LoVo (cell line): Measurements from ENCODE around the gene DDX10.
"Not testable (repeated sequence)": the region's sequence is repeated elsewhere in the genome, so short reads cannot be mapped to it uniquely, and the experiment has no call there.

ENCODE experiments used
- DNase-seq: peaks from one replicate; pipeline ENCODE4 v3.0.0-alpha.2; 2016; ENCODE audit warnings: low spot score

Gene DDX10

DNA sequence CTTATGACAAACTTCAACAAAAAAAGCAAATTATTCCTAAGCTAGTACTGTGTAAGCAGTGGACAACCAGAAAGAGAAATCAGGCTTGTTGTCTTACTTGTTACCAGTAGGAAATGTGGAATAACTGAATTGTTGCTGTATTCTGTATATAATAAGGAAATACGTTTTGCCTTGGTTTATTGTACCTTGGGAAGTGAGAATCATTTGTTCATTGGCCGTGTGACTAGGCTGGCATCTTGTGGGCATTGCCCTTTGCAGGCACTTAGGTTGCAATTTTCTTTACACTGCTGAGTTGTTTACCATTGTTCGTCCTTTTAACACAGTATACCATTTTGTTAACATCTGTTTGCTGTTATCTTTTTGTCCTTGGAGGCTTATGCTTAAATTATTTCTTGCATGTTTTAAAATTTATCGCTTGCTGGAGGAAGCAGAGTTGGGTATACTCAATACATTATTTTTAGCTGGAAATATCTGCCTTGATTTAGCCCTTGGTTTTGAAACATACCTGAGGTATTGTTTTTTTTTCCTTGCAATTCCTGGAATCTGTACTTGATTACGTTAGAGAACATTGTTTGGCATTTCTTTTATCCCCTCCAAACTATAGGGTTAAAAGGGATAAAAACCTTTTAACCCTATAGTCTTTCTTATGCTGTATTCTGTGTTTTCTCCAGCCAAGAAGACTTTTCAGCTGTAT lies 109.3 kb downstream of the DDX10 start:
- no peak for DNase-seq

DNA sequence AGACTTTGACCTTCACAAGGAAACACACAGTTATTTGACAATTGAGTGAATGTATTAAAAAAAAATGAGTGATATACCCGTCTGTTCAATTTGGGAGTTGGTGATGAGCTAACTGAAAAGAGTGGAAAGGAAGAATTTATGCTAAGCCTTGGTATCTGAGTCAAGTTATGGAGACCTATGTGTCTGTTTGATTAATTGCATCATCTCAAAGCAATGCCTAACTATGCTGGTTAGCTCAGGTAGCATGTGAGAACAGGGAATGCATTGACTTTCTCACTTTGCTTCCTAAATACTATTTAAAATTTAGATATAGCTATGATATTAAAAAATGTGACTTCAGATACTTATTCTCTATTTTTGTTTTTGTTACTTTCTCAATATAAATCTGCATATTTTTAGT lies 110.5 kb downstream of the DDX10 start:
- DNase-seq, result no peak

DNA sequence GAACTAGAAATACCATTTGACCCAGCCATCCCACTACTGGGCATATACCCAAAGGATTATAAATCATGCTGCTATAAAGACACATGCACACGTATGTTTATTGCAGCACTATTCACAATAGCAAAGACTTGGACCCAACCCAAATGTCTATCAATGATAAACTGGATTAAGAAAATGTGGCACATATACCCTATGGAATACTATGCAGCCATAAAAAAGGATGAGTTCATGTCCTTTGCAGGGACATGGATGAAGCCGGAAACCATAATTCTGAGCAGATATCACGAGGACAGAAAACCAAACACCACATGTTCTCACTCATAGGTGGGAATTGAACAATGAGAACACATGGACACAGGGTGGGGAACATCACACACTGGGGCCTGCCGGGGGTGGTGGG lies 114.3 kb downstream of the DDX10 start:
- DNase-seq, result not testable (repeated sequence)

- DNase-seq, result no peak
Measured at GRCh38 chr11:108780119-108780518, 115.2 kb downstream of the DDX10 start.

GRCh38 chr11:108781946-108782345 lies 117.1 kb downstream of the DDX10 start:
- no peak for DNase-seq

GRCh38 chr11:108786281-108786990 lies 121.6 kb downstream of the DDX10 start:
- DNase-seq, result no peak

DNA sequence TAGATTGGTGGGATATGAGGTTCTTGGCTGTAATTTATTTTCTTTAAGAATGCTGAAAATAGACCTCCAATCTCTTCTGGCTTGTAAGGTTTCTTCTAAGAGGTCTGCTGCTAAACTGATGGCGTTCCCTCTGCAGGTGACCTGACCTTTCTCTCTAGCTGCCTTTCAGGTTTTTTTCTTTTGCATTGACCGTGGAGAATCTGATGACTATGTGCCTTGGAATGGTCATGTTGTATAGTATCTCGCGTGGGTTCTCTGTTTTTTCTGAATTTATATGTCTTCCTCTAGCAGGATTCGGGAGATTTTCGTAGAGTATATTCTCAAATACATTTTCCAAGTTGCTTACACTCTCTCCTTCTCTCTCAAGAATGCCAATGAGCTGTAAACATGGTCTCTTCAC lies 122.2 kb downstream of the DDX10 start:
- no peak for DNase-seq

- DNase-seq, result no peak
Measured at GRCh38 chr11:108788565-108789199, 123.8 kb downstream of the DDX10 start.

DNA sequence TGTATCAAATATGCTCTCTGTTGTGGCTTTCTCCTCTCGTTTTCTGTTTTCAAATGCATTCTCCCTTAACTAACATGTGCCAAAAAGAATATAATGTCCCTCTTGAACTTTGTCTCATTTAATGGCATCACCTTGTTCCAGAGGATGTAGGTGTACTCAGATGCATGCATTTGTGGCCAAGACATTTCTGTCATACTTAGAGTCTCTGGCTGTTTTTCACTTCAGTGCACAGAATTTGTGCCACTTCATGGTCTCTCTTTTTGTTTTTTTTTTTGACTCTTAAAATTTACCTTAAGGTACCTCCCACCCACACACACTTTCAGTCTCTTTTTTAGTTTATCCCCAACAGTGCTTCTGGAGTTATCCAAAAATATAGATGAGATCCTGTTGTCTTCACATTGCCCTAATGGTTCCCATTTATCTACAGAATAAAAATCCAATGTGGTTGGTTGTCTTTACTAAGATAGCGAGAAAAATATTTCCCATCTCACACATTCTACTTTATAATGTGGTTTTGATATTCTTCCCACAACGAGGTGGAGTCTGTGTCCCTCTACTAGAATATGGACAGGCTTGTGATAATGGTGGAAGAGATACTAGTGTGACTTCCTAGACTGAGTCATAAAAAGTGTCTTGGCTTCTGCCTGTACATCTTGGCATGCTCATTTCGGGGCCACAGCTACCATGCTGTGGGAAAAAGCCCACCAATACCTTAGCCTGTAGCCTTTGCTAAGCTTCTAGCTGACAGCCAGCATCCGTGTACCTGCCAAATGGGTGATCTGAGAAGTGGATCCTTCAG lies 125.8 kb downstream of the DDX10 start:
- no peak for DNase-seq

- no peak for DNase-seq
Measured at GRCh38 chr11:108793138-108793537, 128.3 kb downstream of the DDX10 start.

DNA sequence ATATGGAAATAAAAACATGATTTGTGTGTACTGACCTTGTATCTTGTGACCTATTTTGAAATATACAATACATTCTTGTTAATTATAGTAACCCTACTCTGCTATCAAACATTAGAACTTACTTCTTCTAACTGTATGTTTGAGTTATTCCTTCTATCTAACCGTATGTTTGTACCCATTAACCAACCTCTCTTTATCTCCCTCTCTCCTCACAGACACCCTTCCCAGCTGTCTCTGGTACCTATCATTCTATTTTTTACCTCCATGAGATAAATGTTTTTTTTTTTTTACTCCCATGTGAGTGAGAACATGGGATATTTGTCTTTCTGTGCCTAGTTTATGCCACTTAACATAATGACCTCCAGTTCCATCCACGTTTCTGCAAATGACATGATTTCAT lies 128.7 kb downstream of the DDX10 start:
- DNase-seq, result no peak

- no peak for DNase-seq
Measured at GRCh38 chr11:108796551-108796950, 131.7 kb downstream of the DDX10 start.

- DNase-seq, result no peak
Measured at GRCh38 chr11:108797578-108798100, 132.8 kb downstream of the DDX10 start.

GRCh38 chr11:108802492-108802891 lies 137.6 kb downstream of the DDX10 start:
- DNase-seq, result no peak

- no peak for DNase-seq
Measured at GRCh38 chr11:108803776-108804175, 138.9 kb downstream of the DDX10 start.

- no peak for DNase-seq
Measured at GRCh38 chr11:108804511-108804910, 139.6 kb downstream of the DDX10 start.

DNA sequence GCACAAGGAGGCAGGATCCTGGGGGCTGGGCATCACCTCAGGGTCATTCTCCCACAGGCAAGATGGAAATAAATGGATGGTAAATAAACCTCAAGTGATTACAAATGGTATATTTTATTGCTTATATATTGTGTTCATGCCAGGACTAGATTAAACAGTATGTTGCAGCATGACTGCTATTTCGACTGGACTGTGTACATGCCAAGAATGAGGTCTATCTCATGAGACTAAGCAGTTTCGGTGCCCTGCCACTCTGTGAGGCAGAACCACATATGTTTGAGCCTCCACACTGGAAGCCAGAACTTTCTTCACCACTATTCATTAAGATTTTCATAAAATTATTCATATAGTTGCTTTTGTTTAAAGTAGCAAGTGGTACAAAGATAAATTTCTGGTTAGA lies 140.2 kb downstream of the DDX10 start:
- no peak for DNase-seq

GRCh38 chr11:108807262-108807661 lies 142.4 kb downstream of the DDX10 start:
- no peak for DNase-seq

GRCh38 chr11:108813086-108813485 lies 148.2 kb downstream of the DDX10 start:
- no peak for DNase-seq

DNA sequence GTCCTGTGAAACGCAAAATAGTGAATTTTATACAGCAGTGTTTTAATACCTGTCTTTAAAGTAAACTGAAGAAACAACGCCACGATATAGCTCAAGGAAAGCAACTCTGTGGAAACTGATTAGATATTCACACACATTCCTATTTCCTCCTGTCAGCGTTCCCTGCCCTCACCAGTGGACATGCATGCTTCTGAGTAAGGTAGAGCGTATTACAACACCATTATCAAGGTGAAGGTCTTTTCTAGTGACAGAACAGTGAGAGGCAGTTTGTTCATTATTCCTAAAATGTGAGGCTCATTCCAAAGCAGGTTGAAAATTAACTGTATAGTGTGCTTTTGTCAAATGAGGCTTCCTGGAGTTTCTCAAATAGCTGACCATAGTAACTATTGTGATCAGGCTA lies 153.1 kb downstream of the DDX10 start:
- DNase-seq, result no peak

DNA sequence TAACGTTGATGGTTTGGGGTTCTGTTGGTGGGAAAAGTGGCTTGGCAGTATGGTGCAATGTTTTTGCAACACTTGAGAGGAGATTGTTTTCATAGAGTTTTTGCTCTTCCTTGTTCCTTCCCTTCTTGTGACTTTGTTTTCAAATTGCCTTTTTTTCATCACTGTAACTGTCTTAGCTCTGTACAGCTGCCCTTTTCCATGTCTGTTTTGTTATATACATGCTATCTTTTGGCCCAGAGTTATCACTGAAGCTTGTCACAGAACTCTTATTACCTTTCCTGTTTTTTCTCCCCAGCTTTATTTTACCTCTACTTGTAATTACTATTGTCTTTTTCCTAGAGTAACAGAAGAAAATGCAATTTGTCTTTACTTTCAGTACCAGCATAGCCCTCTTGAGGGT lies 154.1 kb downstream of the DDX10 start:
- no peak for DNase-seq

- no peak for DNase-seq
Measured at GRCh38 chr11:108819957-108820356, 155.1 kb downstream of the DDX10 start.
